Caco-2 (cell line): Measurements from ENCODE around the gene ACSS2. TPM values are rescaled to one million over a fixed set of nuclear protein-coding genes. Genes with fewer than 3 reads are reported as not detected.

Experiments used
- BruUV-seq: library from RNA; stranded (reverse); fragments of 400-500 nt; replicated peaks from 2 replicates; lab custom pipeline; 2021; lab: Mats Ljungman, UMichigan
- CTCF ChIA-PET: fragments of 300-600 bp; sonication (Branson Sonifier 250); formaldehyde crosslinking; loops from one replicate; lab custom pipeline; 2022; ENCODE audit warnings: antibody characterized with exemption; lab: Charles Lee
- POLR2A ChIA-PET: fragments of 300-600 bp; sonication (Branson Sonifier 250); formaldehyde crosslinking; loops from one replicate; lab custom pipeline; 2022; ENCODE audit warnings: antibody characterized with exemption; lab: Charles Lee
- DNase-seq, 2 experiments: peaks; one replicate each; pipeline versions ENCODE4 v3.0.0 to v3.0.0-alpha.2; 2020 to 2022
- H3K27me3 ChIP-seq: replicated peaks from 2 replicates; pipeline ENCODE4 v1.6.0; 2011; ENCODE audit warnings: low read length; ENCODE audit not compliant: control insufficient read depth, insufficient read depth
- H3K36me3 ChIP-seq: 2 replicates; pipeline ENCODE4 v1.5.1; 2011; ENCODE audit warnings: low read length; ENCODE audit not compliant: control insufficient read depth, insufficient read depth
- H3K4me1 ChIP-seq: fragments of 250-450 bp; sonication (Bioruptor Pico); 2 replicates; pipeline ENCODE4 v1.5.1; 2020; ENCODE audit warnings: mild to moderate bottlenecking
- H3K4me3 ChIP-seq: 2 replicates; pipeline ENCODE4 v1.5.1; 2011; ENCODE audit warnings: low read depth, mild to moderate bottlenecking, control low read depth, low read length
- H3K9me3 ChIP-seq: fragments of 250-450 bp; sonication (Bioruptor Pico); 2 replicates; pipeline ENCODE4 v1.5.1; 2020; ENCODE audit warnings: mild to moderate bottlenecking, moderate library complexity
- H3K27ac Mint-ChIP-seq: one replicate; pipeline ENCODE4 v1.8.0; 2022; ENCODE audit warnings: mixed read lengths; ENCODE audit not compliant: unreplicated experiment
- H3K27me3 Mint-ChIP-seq: one replicate; pipeline ENCODE4 v1.8.0; 2022; ENCODE audit warnings: mixed read lengths; ENCODE audit not compliant: insufficient read depth, unreplicated experiment
- H3K36me3 Mint-ChIP-seq: one replicate; pipeline ENCODE4 v1.8.0; 2022; ENCODE audit warnings: mild to moderate bottlenecking, mixed read lengths; ENCODE audit not compliant: insufficient read depth, unreplicated experiment
- H3K4me1 Mint-ChIP-seq: one replicate; pipeline ENCODE4 v1.8.0; 2022; ENCODE audit warnings: low read depth, mixed read lengths; ENCODE audit not compliant: unreplicated experiment
- H3K4me3 Mint-ChIP-seq: one replicate; pipeline ENCODE4 v1.8.0; 2022; ENCODE audit warnings: mild to moderate bottlenecking, moderate library complexity, mixed read lengths; ENCODE audit not compliant: unreplicated experiment
- H3K9me3 Mint-ChIP-seq: one replicate; pipeline ENCODE4 v1.8.0; 2022; ENCODE audit warnings: mixed read lengths; ENCODE audit not compliant: unreplicated experiment
- CTCF ChIP-seq, 2 experiments: fragments of 200-600 bp in 1 of 2; IDR thresholded peaks; 1 replicate in 1 of 2; 2 replicates in 1 of 2; pipeline versions ENCODE4 v1.5.1 to v1.8.0; 2011 to 2022; ENCODE audit warnings: antibody characterized with exemption in 1 of 2, control low read depth in 1 of 2, inconsistent platforms in 1 of 2, low read depth in 1 of 2, low read length in 1 of 2, mild to moderate bottlenecking in 1 of 2, moderate library complexity in 1 of 2; ENCODE audit not compliant: insufficient read depth in 1 of 2, severe bottlenecking in 1 of 2, unreplicated experiment in 1 of 2
- intact Hi-C: fragments of 100-400 bp; cut with micrococcal nuclease; formaldehyde crosslinking; loops from one replicate; pipeline ENCODE4 v1.10.0; 2022; ENCODE audit not compliant: unreplicated experiment
- total RNA-seq: library from RNA; stranded (reverse); gene quantifications from 2 replicates; pipeline ENCODE4 v1.2.3, GENCODE V29; 2022

Gene ACSS2
- total RNA-seq, 1 experiment from 2014 or later = 76.0 TPM

- no TSS peak for BruUV-seq
Observed at GRCh38 chr20:34864216-34864615, 12.2 kb upstream of the ACSS2 start.

GRCh38 chr20:34871320-34871926 lies 5.0 kb upstream of the ACSS2 start:
- CTCF ChIA-PET = interaction anchor here (0.6 to 7.1 kb wide), 4 partner anchors 65 to 847 kb away, joined by 3 to 331 read pairs (median 4); partner anchors contain the start of genes GSS and MYH7B
- no peak overlapping the region for H3K27ac Mint-ChIP-seq
- intact Hi-C loops = loop anchor here (5.0 kb wide), 1 partner anchor 131 kb away; no protein-coding TSS in a partner anchor

More at GRCh38 chr20:34864216-34864615, 12.2 kb upstream of the ACSS2 start:
- no peak for DNase-seq
- CTCF ChIA-PET = interaction anchor here (0.9 kb wide), 1 partner anchor 10 kb away, joined by 3 read pairs; no protein-coding TSS in a partner anchor
- intact Hi-C loops = no loop called here
- no peak overlapping the region for H3K4me3 ChIP-seq
- H3K36me3 ChIP-seq = peaks cover 2% of the 10 kb centered on the region; the same call in 1 of the 2 replicates
- H3K27me3 Mint-ChIP-seq = no peaks in the 10 kb centered on the region
- no peak overlapping the region for H3K4me3 Mint-ChIP-seq
- H3K27me3 ChIP-seq = no peaks in the 10 kb centered on the region
- no peak for TF ChIP-seq CTCF (IDR thresholded peaks at IDR 0.05; ENCODE audit: insufficient read depth in 1 of 2, low read depth in 1 of 2, low read length in 1 of 2, severe bottlenecking in 1 of 2, unreplicated experiment in 1 of 2)
- no peaks in the 10 kb centered on the region for H3K9me3 ChIP-seq
- H3K27ac Mint-ChIP-seq = no peak overlapping the region
- no peaks in the 10 kb centered on the region for H3K36me3 Mint-ChIP-seq
- H3K4me1 ChIP-seq = no peaks in the 10 kb centered on the region
- H3K9me3 Mint-ChIP-seq = no peaks in the 10 kb centered on the region
- H3K4me1 Mint-ChIP-seq = no peaks in the 10 kb centered on the region
- POLR2A ChIA-PET = interaction anchor here (0.6 to 1.0 kb wide), 2 partner anchors 39 to 284 kb away, joined by 3 to 4 read pairs; partner anchors contain the start of gene NCOA6

More at GRCh38 chr20:34871320-34871926, 5.0 kb upstream of the ACSS2 start:
- no peaks in the 10 kb centered on the region for H3K27me3 Mint-ChIP-seq
- peaks cover 48% of the 10 kb centered on the region for H3K4me1 Mint-ChIP-seq
- BruUV-seq = no TSS peak
- no peaks in the 10 kb centered on the region for H3K9me3 Mint-ChIP-seq
- Histone ChIP-seq H3K27me3 (no peaks in the 10 kb centered on the region), H3K36me3 (no peaks in the 10 kb centered on the region), H3K4me1 (peaks cover 33% of the 10 kb centered on the region), H3K9me3 (no peaks in the 10 kb centered on the region), H3K4me3 (no peak overlapping the region)
- no peak for DNase-seq
- peak overlapping the region; percentile 86 for H3K4me3 Mint-ChIP-seq
- peaks cover 22% of the 10 kb centered on the region for H3K36me3 Mint-ChIP-seq
- POLR2A ChIA-PET = no interaction called here
- TF ChIP-seq CTCF (IDR thresholded peaks at IDR 0.05; ENCODE audit: insufficient read depth in 1 of 2, low read depth in 1 of 2, low read length in 1 of 2, severe bottlenecking in 1 of 2, unreplicated experiment in 1 of 2) = no peak
